Left ventricle myocardium inferior (tissue), 1 donor: ENCODE results near the gene CDK13. TPM values are rescaled to one million over a fixed set of nuclear protein-coding genes. Genes with fewer than 3 reads are reported as not detected.

Experiments used
- DNase-seq: peaks from one replicate; pipeline ENCODE4 v3.0.0-alpha.2; 2020
- H3K27ac ChIP-seq: fragments of 200-600 bp; replicated peaks from 2 replicates; pipeline ENCODE4 v1.8.0; 2021
- H3K27me3 ChIP-seq: fragments of 200-600 bp; 2 replicates; pipeline ENCODE4 v1.8.0; 2021; ENCODE audit warnings: low read depth
- H3K36me3 ChIP-seq: fragments of 200-600 bp; 2 replicates; pipeline ENCODE4 v1.8.0; 2021
- H3K4me1 ChIP-seq: fragments of 200-600 bp; 2 replicates; pipeline ENCODE4 v1.8.0; 2021
- H3K4me3 ChIP-seq: fragments of 200-600 bp; 2 replicates; pipeline ENCODE4 v1.8.0; 2021; ENCODE audit warnings: mild to moderate bottlenecking, moderate library complexity
- H3K9me3 ChIP-seq: fragments of 200-600 bp; replicated peaks from 2 replicates; pipeline ENCODE4 v1.8.0; 2021
- intact Hi-C: fragments of 100-400 bp; cut with micrococcal nuclease; formaldehyde crosslinking; loops from one replicate; pipeline ENCODE4 v1.11.0; 2022
- total RNA-seq: library from RNA; stranded (reverse); fragmentation: NEBNext Ultra II Directional; extraction: Animal tissue kit (Norgen Biotek cat#: 25700); gene quantifications from one replicate; pipeline ENCODE4 v1.2.1, GENCODE V29; 2021
- TF ChIP-seq, protein P1 (sequence below): fragments of 200-600 bp; IDR thresholded peaks from 2 replicates; pipeline ENCODE4 v1.8.0; 2021; ENCODE audit warnings: antibody characterized with exemption, mild to moderate bottlenecking, borderline replicate concordance
- donor health status: DM: no; HTN: yes; CAD: no; lungs with severe emphysema.

CDK13 gene
- total RNA-seq, 1 donor from 2014 or later, result 22.7 TPM

DNA sequence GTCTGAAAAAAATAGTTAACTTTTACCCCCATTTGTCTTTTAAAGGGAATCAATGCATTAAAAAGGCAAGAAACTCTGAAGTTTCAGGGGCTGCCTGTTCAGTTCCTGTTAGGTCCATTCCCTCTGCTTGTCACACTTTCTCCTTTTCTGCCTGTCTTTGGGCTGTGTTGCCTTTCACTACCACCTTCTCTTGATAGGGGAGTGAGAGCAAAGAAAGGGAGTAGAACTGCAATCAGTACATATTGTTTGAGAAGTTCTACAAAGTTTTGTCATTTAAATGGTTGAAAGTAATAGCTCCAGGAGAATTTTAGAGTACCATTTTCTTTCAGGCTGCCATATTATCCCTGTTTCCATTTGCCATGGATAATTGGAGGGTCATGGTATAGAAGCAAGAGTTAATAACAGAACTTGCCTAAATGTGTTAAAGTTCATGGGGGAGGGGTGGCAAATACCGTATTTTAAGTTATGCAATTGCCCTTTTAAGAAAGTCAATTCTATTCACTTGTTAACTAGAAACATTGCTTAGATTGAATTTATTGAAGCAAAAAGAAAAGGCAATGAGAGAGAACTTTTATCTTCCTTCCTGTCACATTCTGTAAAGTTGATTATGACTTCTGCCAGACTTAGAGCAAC lies 145.8 kb downstream of the CDK13 start:
- no peak overlapping the region for H3K4me3 ChIP-seq
- intact Hi-C loops, result no loop called here
- TF ChIP-seq, protein P1, sequence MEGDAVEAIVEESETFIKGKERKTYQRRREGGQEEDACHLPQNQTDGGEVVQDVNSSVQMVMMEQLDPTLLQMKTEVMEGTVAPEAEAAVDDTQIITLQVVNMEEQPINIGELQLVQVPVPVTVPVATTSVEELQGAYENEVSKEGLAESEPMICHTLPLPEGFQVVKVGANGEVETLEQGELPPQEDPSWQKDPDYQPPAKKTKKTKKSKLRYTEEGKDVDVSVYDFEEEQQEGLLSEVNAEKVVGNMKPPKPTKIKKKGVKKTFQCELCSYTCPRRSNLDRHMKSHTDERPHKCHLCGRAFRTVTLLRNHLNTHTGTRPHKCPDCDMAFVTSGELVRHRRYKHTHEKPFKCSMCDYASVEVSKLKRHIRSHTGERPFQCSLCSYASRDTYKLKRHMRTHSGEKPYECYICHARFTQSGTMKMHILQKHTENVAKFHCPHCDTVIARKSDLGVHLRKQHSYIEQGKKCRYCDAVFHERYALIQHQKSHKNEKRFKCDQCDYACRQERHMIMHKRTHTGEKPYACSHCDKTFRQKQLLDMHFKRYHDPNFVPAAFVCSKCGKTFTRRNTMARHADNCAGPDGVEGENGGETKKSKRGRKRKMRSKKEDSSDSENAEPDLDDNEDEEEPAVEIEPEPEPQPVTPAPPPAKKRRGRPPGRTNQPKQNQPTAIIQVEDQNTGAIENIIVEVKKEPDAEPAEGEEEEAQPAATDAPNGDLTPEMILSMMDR, result no peak
- peaks cover 34% of the 10 kb centered on the region for H3K36me3 ChIP-seq
- no peaks in the 10 kb centered on the region for H3K9me3 ChIP-seq
- H3K4me1 ChIP-seq, result peaks cover 52% of the 10 kb centered on the region
- peak overlapping the region; percentile 2 for H3K27ac ChIP-seq
- no peaks in the 10 kb centered on the region for H3K27me3 ChIP-seq
- DNase-seq, result no peak

DNA sequence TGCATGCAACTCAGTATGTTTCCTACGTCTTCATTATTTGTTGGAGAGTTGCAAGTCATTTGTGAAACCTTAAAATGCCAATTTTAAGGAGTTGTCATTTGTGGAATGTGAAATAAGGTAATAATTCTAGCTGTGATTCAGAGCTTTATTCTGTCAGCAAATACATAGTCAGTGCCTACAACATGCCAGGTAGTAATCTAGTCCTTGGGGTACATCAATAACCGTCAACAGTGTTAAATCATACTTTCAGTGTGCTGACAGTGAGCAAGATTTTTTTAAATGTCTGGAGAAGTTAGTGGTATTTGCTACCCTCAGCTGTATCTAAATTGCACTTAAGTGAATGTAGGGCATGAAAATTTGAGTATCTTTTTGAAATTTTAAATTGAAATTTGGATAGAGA lies 147.7 kb downstream of the CDK13 start:
- Histone ChIP-seq H3K9me3 (no peaks in the 10 kb centered on the region), H3K27ac (no peak overlapping the region), H3K4me1 (peaks cover 52% of the 10 kb centered on the region), H3K4me3 (no peak overlapping the region), H3K27me3 (no peaks in the 10 kb centered on the region), H3K36me3 (peaks cover 26% of the 10 kb centered on the region)
- TF ChIP-seq, protein P1, result no peak
- intact Hi-C loops, result no loop called here
- no peak for DNase-seq

DNA sequence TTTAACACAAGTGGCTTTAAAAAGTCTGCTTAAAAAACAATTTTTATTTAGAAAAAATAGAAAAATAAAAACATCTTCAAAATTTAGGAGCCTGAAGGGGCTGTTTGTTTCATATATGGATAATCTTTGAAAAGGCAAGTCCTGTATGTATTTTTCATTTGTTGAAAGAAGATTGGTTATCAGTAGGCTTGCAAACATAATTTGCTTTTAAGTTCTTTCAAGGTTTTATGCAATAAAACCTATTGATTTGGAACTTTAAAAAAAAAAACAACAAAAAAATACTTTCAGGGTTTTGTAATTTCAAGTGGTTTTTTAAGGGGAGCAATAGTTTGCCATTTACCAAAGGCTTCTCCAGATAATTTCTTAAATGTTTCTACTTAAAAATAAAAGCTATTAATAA lies 148.8 kb downstream of the CDK13 start:
- no peak for DNase-seq
- intact Hi-C loops, result no loop called here
- Histone ChIP-seq H3K4me1 (peaks cover 47% of the 10 kb centered on the region), H3K36me3 (peaks cover 15% of the 10 kb centered on the region), H3K27me3 (no peaks in the 10 kb centered on the region), H3K4me3 (no peak overlapping the region), H3K27ac (no peak overlapping the region), H3K9me3 (no peaks in the 10 kb centered on the region)
- TF ChIP-seq, protein P1, result no peak

DNA sequence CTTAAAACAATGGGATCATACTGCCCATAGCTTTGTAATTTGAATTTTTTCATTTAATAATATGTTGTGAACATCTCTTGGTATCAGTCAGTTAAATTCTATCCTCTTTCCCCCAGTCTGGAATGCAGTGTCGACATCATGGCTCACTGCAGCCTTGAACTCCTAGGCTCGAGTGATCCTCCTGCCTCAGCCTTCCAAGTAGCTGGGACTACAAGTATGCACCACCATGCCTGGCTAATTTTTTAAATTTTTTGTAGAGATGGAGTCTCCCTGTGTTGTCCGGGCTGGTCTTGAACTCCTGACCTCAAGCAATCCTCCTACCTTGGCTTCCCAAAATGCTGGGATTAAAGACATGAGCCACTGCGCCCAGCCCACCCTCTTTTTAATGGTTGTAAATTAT lies 149.8 kb downstream of the CDK13 start:
- peaks cover 38% of the 10 kb centered on the region for H3K4me1 ChIP-seq
- intact Hi-C loops, result no loop called here
- no peaks in the 10 kb centered on the region for H3K9me3 ChIP-seq
- H3K36me3 ChIP-seq, result peaks cover 5% of the 10 kb centered on the region
- TF ChIP-seq, protein P1, result no peak
- no peaks in the 10 kb centered on the region for H3K27me3 ChIP-seq
- DNase-seq, result no peak
- H3K27ac ChIP-seq, result no peak overlapping the region
- no peak overlapping the region for H3K4me3 ChIP-seq

DNA sequence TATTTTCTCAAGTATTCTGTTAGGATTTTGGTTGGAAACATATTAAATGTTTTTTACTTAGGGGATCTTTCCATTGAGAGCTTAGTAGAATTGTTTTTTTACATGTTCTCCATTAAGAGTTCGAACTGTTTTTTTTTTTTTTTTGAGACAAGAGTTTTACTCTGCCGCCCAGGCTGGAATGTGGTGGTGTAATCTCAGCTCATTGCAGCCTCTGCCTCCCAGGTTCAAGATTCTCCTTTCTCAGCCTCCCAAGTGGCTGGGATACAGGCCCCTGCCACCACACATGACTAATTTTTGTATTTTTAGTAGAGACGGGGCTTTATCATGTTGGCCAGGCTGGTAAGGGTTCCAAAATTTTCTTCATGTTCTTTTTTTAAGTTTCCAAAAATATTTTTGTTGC lies 151.1 kb downstream of the CDK13 start:
- Histone ChIP-seq H3K9me3 (no peaks in the 10 kb centered on the region), H3K36me3 (no peaks in the 10 kb centered on the region), H3K27me3 (no peaks in the 10 kb centered on the region), H3K27ac (no peak overlapping the region), H3K4me3 (no peak overlapping the region), H3K4me1 (peaks cover 25% of the 10 kb centered on the region)
- DNase-seq, result no peak
- TF ChIP-seq, protein P1, result no peak
- intact Hi-C loops, result no loop called here
